DMS53 treated with DMSO at 0.1 percent for 48 hours (cell line): ENCODE data around the gene ADCK2.
"Not testable (repeated sequence)": the region's sequence is repeated elsewhere in the genome, so short reads cannot be mapped to it uniquely, and the experiment has no call there.

ENCODE experiments used
- DNase-seq: peaks from one replicate; lab custom pipeline; 2025; ENCODE audit not compliant: unreplicated experiment; lab: John Stamatoyannopoulos, UW

ADCK2 gene

GRCh38 chr7:140673774-140674155 is 1.0 kb downstream of the ADCK2 start:
- peak; percentile 43 for DNase-seq

GRCh38 chr7:140674356-140674800 is 1.6 kb downstream of the ADCK2 start:
- peak; percentile 51 for DNase-seq

- DNase-seq, result peak; percentile 6
Measured at GRCh38 chr7:140674899-140675701, 2.4 kb downstream of the ADCK2 start.

GRCh38 chr7:140675726-140676125 is 3.0 kb downstream of the ADCK2 start:
- no peak for DNase-seq

- DNase-seq, result no peak
Measured at GRCh38 chr7:140676306-140676705, 3.6 kb downstream of the ADCK2 start.

- not testable (repeated sequence) for DNase-seq
Measured at GRCh38 chr7:140676956-140677355, 4.2 kb downstream of the ADCK2 start.

- no peak for DNase-seq
Measured at GRCh38 chr7:140677496-140677895, 4.8 kb downstream of the ADCK2 start.

- no peak for DNase-seq
Measured at GRCh38 chr7:140678081-140678815, 5.5 kb downstream of the ADCK2 start.

GRCh38 chr7:140678816-140679130 is 6.0 kb downstream of the ADCK2 start:
- no peak for DNase-seq

- no peak for DNase-seq
Measured at GRCh38 chr7:140679186-140679585, 6.4 kb downstream of the ADCK2 start.

- no peak for DNase-seq
Measured at GRCh38 chr7:140680886-140681285, 8.1 kb downstream of the ADCK2 start.

GRCh38 chr7:140681766-140682165 is 9.0 kb downstream of the ADCK2 start:
- DNase-seq, result no peak

- no peak for DNase-seq
Measured at GRCh38 chr7:140683657-140684056, 10.9 kb downstream of the ADCK2 start.

GRCh38 chr7:140684066-140684950 is 11.6 kb downstream of the ADCK2 start:
- no peak for DNase-seq

GRCh38 chr7:140685407-140686087 is 12.8 kb downstream of the ADCK2 start:
- no peak for DNase-seq

- no peak for DNase-seq
Measured at GRCh38 chr7:140686921-140687320, 14.2 kb downstream of the ADCK2 start.

GRCh38 chr7:140688341-140688740 is 15.6 kb downstream of the ADCK2 start:
- no peak for DNase-seq

- DNase-seq, result no peak
Measured at GRCh38 chr7:140689199-140690152, 16.7 kb downstream of the ADCK2 start.

GRCh38 chr7:140691376-140692045 is 18.8 kb downstream of the ADCK2 start:
- DNase-seq, result no peak
